GM21381 (cell line): ENCODE results near the gene PRR20G.
"Not testable (repeated sequence)": the region's sequence is repeated elsewhere in the genome, so short reads cannot be mapped to it uniquely, and the experiment has no call there.

Experiments used
- ATAC-seq: cut with Tn5 transposase; IDR thresholded peaks from one replicate; pipeline ENCODE4 v1.9.1; 2021; ENCODE audit warnings: mild to moderate bottlenecking, moderate library complexity; ENCODE audit not compliant: unreplicated experiment

Gene PRR20G

DNA sequence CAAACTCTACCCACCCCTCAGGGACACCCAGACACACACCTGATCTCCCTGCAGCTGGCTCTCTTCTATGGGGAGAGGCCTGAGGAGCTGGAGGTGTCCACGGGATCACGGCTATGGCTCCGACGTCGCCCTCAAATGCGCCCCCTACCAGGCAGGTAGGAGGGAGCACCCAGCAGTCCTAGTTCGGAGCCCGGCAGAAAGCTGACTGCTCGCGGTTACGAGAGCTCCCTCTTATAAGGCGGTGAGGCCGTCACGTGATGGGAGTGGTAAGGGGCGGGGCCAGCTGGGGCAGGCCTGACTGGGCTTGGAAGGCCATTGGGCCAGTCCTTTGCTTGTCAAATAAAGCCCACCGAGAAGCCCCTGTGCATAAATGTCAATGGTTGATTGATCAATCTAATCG is at the start of gene PRR20G:
Gene PRR20G, minus strand, starts transcription at position 207 of the 400 bp plus-strand sequence. CDS start 681 bp downstream, outside the sequence.
- ATAC-seq: no peak

DNA sequence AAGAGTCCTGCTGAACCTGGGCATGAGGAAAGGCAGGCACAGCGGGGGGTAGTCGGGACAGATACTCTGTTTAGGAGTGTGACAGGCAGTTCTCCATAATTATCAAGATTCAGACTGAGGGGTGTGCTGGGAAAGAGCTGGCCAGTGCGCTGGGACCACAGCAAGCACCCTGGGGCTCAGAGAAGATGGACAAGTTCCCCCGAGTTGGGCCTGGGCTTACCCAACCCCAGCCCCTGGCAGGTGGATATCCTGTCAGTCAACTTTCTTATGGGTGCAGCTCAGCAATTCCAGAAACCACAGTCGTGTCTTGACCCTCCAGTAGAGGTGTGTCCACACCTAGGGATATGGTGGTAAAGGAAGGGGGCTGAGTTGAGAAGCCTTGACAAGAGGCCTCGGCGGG is 49.2 kb upstream of the PRR20G start:
- ATAC-seq: no peak

DNA sequence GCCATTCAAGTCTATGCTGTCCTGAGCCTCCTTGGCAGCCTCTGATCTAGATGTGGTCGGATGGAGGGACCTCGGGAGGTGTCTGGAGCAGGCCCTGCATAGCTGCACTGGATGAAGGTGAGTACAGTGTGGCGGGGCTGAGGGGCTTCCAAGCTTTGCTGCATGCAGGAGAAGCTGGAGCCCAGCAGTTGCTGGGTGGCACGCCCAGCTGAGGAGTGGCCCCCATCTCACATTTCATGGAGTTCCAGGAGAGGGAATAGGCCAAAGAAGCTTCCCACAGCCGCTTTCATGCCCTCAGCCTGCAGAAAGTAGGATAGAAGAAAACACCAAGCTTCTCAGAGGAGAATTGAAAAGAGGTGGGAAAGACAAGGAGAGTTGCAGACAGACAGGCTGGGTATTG is 48.3 kb upstream of the PRR20G start:
- no peak for ATAC-seq

DNA sequence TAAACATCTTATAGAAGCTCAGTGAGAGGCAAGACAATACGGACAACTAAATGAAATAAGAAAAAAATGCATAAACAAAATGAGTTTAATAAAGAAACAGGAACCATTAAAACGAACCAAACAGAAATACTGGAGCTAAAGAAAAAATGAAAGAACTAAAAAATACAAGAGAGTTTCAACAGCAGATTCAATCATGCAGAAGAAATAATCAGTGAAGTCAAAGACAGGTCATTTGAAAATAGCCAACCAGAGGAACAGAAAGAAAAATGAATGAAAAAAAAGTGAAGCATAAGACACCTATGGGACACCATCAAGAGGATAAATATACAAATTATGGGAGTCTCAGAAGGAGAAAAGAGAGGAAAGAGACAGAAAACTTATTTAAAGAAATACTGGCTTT is 42.5 kb upstream of the PRR20G start:
- ATAC-seq: no peak

DNA sequence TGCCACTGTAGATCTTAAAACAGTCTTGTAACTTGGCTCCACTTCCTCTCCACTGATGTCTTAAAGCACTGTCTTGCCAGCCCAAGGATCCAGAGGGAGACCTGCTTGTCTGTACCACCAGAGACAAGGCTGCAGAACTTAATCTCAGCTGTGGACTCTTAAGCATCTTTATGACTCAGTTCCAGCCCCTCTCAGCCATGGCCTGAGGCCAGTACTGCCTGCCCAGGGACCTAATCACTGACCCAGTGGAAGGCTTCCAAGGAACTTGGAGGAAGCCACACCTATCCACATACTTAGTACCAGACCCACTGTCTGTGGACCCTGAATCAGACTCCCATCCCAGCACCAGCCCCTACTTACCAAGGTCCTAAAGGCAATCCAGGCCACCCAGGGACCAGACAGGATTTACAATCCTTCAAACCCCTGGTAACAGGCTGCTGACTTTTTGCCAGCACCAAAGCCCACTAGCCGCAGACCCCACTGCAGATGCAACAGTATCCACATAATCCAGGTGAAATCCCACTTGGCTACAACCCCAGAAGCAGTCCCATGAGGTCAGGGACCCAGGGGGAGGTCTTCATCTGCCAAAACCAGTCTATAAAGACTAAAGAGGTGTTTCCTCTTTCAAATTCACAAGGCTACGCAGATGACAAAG is 41.9 kb upstream of the PRR20G start:
- no peak for ATAC-seq

DNA sequence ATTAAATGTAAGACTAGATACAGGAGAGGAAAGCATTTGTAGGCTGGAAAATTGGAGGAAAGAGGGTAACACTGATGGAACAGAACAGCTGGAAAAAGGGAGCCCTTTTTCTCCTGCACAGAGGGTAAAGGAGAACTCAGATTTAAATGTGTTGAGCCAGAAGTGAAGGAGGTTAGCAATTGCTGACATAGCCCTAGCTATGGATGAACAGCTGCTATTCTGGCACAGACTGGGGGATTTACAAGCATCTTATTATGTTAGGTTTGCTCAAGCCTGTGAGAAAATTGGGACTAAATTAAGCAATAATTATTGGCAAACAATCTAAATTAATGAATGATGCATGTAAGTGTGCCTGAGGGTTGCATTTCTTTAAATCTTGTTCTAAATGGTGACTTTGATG is 40.6 kb upstream of the PRR20G start:
- ATAC-seq: no peak

DNA sequence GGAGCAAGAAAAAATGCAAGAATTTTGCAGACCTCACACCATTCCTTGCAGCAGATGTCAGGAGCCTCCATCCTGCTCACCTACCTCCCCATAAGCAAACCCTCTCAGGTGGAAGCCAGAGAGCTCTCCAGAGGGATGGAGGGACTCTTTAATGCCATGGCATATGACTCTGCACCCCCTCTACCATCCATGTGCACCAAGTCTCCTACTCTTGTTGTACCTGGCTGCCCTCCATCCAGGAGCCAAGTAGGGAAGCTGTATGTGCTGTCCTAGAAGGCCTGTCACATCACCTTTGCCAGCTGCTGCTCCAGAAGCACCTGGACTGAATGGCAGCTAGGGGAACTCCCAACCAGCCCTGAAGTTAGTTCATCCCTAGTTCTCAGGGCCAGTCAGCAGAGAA is 38.5 kb upstream of the PRR20G start:
- ATAC-seq: no peak

DNA sequence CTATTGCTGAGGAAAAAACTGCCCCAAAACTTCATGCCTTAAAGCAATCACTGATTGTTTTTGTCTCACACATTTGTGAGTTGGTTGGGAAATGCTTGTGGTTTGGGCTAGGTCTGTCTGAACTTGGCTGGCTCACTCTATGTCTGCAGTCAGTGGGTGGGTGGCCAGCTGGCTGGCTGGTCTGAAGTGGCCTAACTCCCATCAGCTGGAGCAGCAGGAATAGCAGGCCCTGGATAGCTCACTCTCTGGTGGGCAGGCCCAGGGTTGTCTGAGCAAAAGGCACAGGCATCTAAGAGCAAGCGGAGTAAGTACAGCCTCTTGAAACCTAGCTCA is 37.7 kb upstream of the PRR20G start:
- no peak for ATAC-seq

DNA sequence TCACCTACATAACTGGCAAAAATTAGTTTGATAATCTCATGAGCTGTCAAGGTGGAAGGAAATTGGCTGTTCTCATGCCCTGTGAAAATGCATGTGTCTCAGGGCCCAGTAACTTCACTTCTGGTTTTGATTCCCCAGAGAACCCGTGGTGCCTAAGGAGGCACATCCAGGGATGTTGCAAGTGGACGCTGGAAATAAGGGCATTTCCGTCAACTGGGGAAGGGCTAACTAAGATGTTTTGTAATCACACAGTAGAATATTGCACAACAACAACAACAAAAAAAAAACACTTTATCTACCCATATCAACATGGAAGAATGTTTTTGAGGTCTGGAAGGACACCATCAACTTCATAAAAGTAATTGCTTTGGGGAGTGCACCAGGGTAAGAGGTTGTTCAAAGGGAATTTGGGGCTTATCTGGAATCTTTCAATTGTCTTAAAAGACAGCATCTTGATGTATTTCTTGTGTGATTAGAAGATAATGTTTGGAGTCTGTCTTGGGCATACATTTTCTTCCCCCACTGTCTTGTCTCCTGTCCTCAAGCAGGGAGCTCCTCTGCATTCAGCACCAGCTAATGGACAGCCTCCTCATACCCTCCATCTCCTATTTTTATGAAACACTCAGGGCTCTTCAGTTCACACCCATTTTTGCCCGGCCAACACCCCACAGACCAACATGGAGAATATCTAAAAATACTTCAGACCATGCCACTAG is 37.2 kb upstream of the PRR20G start:
- no peak for ATAC-seq

DNA sequence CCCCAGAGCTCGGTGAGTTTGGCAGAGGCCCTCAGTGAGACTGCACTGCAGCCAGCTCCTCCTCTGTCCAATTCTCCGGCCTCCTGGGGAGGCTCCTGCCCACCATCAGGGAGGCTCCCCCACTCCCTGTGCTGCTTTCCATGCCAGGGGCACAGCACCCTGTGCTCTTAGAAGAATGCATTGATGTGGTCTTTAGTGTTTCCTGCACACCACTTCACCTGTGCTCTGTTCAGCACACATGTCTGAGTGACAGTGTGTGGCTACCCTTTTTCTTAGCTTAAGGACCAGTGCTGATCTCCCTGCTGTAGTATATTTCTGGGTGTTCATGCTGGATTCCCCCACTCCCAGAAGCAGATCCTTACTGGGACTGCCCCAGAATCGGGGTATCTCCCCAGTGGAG is 36.2 kb upstream of the PRR20G start:
- ATAC-seq: no peak

DNA sequence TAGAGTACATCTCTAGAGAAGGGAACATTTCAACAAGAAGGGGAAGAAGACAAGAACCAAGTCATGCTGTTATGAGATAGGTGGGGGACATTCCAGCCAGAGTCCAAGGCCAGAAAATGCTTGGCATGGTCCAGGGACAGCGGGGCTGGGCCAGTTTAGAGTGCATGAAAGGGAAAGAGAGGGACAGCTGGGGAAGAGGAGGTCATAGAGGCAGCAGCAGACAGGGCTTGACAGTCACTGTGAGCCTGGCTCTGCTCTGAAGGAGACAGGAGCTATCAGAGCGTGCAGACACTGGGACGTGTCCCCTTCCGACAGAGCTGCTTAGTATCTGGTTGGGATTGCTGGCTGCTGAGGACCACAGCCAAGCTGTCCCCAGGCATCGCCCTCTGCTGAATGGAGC is 35.7 kb upstream of the PRR20G start:
- no peak for ATAC-seq

DNA sequence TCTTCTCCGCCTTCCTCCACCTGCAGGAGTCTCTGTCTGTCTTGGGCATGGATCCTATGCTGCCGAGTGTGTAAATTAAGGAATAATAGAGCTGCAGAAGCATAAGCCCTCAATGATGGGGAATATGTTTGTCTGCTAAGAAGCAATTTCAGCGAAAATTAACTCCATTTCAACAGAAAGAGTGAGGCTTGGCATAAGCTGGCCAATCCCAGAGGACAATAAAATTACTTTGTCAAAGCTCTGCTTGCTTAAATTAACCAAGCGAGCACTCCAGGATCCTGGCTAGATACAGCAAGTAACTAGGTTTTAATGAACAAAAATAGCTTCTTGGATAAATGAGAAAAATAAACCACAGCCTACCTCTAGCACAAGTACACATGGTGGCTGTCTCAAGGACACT is 33.5 kb upstream of the PRR20G start:
- ATAC-seq: no peak

DNA sequence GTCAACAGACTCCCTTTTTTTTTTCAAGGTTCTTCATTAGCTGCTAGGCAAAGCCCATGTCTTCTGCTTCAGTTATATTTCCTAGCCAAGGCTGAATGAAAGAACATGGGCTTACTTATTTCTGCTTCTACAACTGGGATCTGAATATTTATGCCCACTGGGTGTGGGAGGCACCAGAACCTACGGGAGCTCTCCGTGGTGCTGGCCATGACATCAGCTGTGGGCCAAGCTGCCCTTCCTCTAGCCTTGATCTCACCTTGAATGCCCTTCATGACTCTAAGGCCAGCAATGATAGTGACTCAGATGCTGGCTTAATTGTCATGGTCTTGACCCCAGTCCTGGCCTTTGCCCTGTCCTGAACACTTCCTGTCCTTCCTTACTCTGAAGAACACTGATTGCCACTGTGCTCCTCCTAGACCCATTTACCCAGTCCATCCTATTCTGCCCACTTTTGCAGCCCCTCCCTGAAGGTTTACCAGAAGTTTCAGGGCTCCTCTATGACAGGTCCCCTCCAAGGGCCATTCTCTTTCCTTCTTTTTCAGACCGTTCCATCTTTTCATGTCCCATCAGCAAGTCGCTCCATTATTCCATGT is 32.8 kb upstream of the PRR20G start:
- ATAC-seq: no peak

DNA sequence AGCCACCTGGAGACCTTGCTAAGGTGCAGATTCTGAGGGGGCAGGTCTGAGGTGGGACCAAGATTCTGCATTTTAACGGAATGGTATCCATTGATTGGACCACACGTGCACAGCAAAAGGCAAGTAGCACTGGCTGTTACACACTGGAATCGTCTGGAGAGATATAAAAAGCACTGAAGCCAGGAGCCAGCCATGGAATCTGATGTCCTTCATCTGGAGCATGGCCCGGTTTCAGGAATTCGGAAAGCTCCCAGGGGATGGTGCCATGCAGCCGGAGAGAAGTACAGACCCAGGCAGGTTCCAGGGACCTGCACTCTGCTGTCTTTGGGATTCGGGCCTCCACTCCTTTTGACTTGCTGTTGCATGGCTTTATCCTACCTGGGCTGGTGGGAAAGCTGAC is 28.8 kb upstream of the PRR20G start:
- ATAC-seq: no peak

DNA sequence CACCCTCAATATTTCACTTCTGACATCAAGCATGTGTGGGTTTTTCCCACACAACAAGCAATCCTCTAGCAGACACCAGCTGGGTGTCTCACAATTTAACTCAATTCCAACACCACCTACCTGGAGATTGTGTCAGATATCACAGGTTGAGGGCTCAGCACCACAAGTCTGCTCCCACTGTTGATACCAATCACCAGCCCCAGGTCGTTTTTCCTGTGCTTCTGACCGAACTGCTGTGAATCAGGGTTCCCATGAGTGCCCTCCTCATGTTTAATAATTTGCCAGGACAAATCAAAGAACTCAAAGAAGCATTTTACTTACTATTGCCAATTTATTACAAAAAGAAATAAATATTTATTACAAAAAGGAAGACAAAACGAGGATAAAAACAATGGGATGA is 25.0 kb upstream of the PRR20G start:
- ATAC-seq: no peak

DNA sequence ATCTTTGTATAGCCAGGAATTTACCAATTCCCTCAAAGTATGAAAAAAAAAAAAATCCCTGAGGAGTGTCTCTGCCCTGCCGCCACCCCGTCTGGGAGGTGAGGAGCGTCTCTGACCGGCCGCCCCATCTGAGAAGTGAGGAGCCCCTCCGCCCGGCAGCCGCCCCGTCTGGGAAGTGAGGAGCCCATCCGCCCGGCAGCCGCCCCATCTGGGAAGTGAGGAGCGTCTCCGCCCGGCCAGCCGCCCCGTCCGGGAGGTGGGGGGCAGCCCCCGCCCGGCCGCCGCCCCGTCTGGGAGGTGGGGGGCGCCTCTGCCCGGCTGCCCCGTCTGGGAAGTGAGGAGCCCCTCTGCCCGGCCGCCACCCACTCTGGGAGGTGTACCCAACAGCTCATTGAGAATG is 21.0 kb upstream of the PRR20G start:
- ATAC-seq: not testable (repeated sequence)

DNA sequence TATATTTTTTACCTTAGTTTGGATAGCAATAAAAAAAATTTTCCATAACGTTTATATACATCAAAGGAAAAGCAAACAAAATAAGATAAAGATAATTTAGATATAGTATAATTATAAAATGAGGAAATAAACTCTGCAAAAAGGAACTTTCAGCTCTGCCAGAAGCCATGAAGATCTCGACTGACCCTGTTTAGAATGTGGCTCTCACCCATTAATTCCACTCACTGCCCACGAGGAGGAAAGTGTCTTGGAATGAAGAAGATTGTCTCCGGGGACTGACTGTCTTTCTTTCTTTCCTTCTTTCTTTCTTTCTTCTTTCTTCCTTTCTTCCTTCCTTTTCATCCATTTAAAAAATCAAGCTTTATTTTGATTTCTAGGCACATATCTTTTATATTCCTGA is 20.1 kb upstream of the PRR20G start:
- ATAC-seq: no peak

DNA sequence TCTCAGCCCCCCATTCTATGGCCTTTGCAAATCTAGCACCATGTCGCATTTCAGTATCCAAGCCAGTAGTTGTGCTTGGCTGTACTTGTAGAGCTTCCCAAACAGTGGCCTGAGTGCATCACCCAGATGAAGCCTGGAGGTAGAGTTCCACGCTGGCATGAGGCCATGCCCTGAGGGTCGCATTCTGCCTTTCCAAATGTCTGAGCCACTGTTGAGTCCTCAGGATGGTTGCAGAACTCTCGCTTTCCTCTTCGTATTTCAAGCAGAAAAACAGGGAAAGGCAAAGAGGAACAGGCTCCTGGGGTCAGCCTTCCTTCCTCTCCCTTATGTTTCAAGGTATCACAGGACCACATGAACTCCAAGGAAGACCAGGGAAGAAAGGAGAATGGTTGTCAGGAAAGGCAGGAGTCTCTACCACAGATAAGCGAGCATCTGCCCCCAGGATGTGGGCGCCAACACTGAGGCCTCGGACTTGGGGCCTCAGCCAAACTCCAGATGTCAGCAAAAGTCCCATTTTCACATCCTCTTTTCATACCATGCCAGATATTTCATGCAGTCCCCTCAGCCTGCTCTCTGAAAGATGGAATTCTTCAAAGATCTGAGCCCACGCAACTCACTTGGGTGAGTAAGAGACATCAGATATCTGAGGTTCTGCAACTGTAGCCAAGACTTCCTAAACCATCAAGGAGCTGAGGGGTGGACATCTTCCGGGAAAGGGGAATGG is 19.4 kb upstream of the PRR20G start:
- no peak for ATAC-seq

DNA sequence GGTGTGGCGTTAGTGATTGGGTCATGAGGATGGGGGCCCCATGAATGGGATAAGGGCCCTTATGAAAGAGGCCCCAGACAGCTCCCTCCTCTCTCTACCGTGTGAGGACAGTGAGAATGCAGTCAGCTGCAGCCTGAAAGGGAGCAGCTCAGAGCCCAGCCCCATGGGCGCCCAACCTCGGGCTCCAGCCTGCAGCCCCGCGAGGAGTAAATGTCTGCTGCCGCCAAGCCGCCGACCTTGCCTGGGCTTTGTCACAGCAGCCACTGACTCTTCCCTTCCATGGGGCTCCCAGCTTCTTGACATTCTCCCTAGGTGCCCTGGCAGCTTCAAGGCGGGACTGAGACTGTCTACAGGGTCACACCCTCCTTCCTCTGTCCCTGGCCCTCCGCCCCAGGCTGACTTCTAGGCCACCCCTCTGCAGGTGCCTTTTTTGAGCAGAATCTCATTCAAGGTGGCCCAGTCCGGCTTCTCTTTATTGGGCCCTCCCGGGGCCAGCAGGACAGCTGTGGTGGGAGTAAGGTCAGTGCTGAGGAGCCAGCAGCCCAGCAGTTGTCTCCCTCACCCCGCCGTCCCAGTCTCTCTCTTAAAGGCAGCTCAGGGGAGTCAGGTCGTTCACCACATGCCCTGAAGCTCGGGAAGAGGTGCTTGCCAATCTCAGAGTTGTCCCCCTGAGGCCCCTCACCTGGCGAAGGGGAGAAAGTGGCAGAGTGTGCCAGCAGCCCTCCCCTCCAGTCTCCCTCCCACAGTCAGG is 18.7 kb upstream of the PRR20G start:
- ATAC-seq: no peak

DNA sequence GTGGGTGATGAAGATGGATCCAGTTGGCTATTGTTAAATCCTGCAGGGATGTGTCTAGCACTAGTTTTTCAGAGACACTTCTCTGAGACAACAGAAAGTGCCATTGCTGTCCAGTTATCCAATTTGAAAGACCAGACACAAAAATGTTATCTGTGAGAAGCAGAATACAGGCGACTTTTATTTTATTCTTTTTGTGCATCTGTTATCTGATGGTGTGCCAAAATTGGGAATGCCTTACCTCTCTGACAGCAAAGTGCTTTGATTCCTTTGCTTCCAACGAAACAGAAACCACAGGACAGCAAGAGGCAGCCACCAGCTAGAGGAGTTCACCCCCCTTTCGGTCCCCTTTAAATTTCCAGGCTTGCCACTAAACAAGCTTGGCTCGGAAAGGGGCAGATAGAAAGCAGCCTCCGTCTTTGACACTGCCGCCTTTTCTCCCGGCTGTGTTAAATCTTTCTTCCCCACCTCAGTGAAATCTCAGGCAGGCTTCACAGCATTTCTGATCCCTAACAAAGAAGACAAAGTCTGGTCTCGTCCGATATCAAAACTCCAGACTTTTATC is 17.7 kb upstream of the PRR20G start:
- no peak for ATAC-seq
